GM19467 (cell line): Measurements from ENCODE around the gene PPIP5K2.
"Not testable (repeated sequence)": the region's sequence is repeated elsewhere in the genome, so short reads cannot be mapped to it uniquely, and the experiment has no call there.

ENCODE experiments used
- ATAC-seq: cut with Tn5 transposase; IDR thresholded peaks from one replicate; pipeline ENCODE4 v1.9.1; 2021; ENCODE audit warnings: mild to moderate bottlenecking, moderate library complexity; ENCODE audit not compliant: unreplicated experiment

The PPIP5K2 gene

GRCh38 chr5:103119765-103120606, at the start of gene PPIP5K2, which contains the start of gene GIN1:
Gene PPIP5K2 (plus strand): TSS chr5:103120301. CDS start chr5:103129590, 9,289 bp downstream.
Gene GIN1 (minus strand): TSS chr5:103120138. CDS start chr5:103108707, 11,431 bp downstream.
- peak; percentile 92 for ATAC-seq

GRCh38 chr5:103073500-103073899, 46.6 kb upstream of the PPIP5K2 start:
- not testable (repeated sequence) for ATAC-seq

GRCh38 chr5:103075442-103075841, 44.7 kb upstream of the PPIP5K2 start:
- ATAC-seq = no peak

- ATAC-seq = no peak
Observed at GRCh38 chr5:103079796-103080195, 40.3 kb upstream of the PPIP5K2 start.

- no peak for ATAC-seq
Observed at GRCh38 chr5:103086547-103086946, 33.6 kb upstream of the PPIP5K2 start.

- no peak for ATAC-seq
Observed at GRCh38 chr5:103089272-103089671, 30.8 kb upstream of the PPIP5K2 start.

GRCh38 chr5:103090791-103091190, 29.3 kb upstream of the PPIP5K2 start:
- no peak for ATAC-seq

GRCh38 chr5:103092676-103093075, 27.4 kb upstream of the PPIP5K2 start:
- no peak for ATAC-seq

GRCh38 chr5:103093727-103094126, 26.4 kb upstream of the PPIP5K2 start:
- no peak for ATAC-seq

- ATAC-seq = no peak
Observed at GRCh38 chr5:103094737-103095136, 25.4 kb upstream of the PPIP5K2 start.

GRCh38 chr5:103098993-103099392, 21.1 kb upstream of the PPIP5K2 start:
- no peak for ATAC-seq

GRCh38 chr5:103101079-103101750, 18.9 kb upstream of the PPIP5K2 start:
- no peak for ATAC-seq

- no peak for ATAC-seq
Observed at GRCh38 chr5:103102234-103102633, 17.9 kb upstream of the PPIP5K2 start.

- no peak for ATAC-seq
Observed at GRCh38 chr5:103108086-103108485, 12.0 kb upstream of the PPIP5K2 start.

GRCh38 chr5:103109277-103109676, 10.8 kb upstream of the PPIP5K2 start:
- no peak for ATAC-seq

- no peak for ATAC-seq
Observed at GRCh38 chr5:103110403-103110802, 9.7 kb upstream of the PPIP5K2 start.

- no peak for ATAC-seq
Observed at GRCh38 chr5:103111468-103111867, 8.6 kb upstream of the PPIP5K2 start.

GRCh38 chr5:103112910-103113309, 7.2 kb upstream of the PPIP5K2 start:
- no peak for ATAC-seq

GRCh38 chr5:103114440-103114839, 5.7 kb upstream of the PPIP5K2 start:
- ATAC-seq = no peak

- ATAC-seq = no peak
Observed at GRCh38 chr5:103117471-103117991, 2.6 kb upstream of the PPIP5K2 start.

GRCh38 chr5:103119070-103119764, 884 bp upstream of the PPIP5K2 start:
- ATAC-seq = no peak
